Astrocyte (in vitro differentiated cells and primary cell): ENCODE data around the gene ROR1. TPM values are rescaled to one million over a fixed set of nuclear protein-coding genes. Genes with fewer than 3 reads are reported as not detected.

Source experiments
- DNase-seq: peaks from one replicate; pipeline ENCODE4 v3.0.0-alpha.2; 2010; ENCODE audit warnings: low read depth
- FAIRE-seq: peaks from 2 replicates; lab custom pipeline; 2011; peaks lifted over from hg19 to GRCh38; lab: Jason Lieb, UNC
- H2AFZ ChIP-seq: 2 replicates; pipeline ENCODE4 v1.6.0; 2012; ENCODE audit warnings: low read depth, low read length, inconsistent platforms
- H3K27ac ChIP-seq: 2 replicates; pipeline ENCODE4 v1.5.1; 2011; ENCODE audit warnings: low read depth, low read length, inconsistent platforms
- H3K27me3 ChIP-seq: 2 replicates; pipeline ENCODE4 v1.6.0; 2011; ENCODE audit warnings: low read length, inconsistent platforms; ENCODE audit not compliant: insufficient read depth
- H3K36me3 ChIP-seq: 2 replicates; pipeline ENCODE4 v1.5.1; 2011; ENCODE audit warnings: low read length, inconsistent platforms; ENCODE audit not compliant: insufficient read depth
- H3K4me1 ChIP-seq: 2 replicates; pipeline ENCODE4 v1.5.1; 2011; ENCODE audit warnings: low read length, inconsistent platforms; ENCODE audit not compliant: insufficient read depth
- H3K4me2 ChIP-seq: 2 replicates; pipeline ENCODE4 v1.6.0; 2012; ENCODE audit warnings: low read length, inconsistent platforms
- H3K4me3 ChIP-seq: 2 replicates; pipeline ENCODE4 v1.5.1; 2011; ENCODE audit warnings: low read depth, mild to moderate bottlenecking, low read length, inconsistent platforms; ENCODE audit not compliant: insufficient read depth
- H3K79me2 ChIP-seq: 2 replicates; pipeline ENCODE4 v1.6.0; 2012; ENCODE audit warnings: mild to moderate bottlenecking, low read length, inconsistent platforms; ENCODE audit not compliant: insufficient read depth
- H3K9ac ChIP-seq: 2 replicates; pipeline ENCODE4 v1.6.0; 2012; ENCODE audit warnings: mild to moderate bottlenecking, low read length, inconsistent platforms
- H3K9me3 ChIP-seq: 2 replicates; pipeline ENCODE4 v1.5.1; 2012; ENCODE audit warnings: low read depth, mild to moderate bottlenecking, low read length, inconsistent platforms; ENCODE audit not compliant: insufficient read depth
- H4K20me1 ChIP-seq: 2 replicates; pipeline ENCODE4 v1.6.0; 2012; ENCODE audit warnings: low read length, inconsistent platforms; ENCODE audit not compliant: insufficient read depth
- H3K27ac Mint-ChIP-seq: one replicate; pipeline ENCODE4 v1.8.0; 2021; ENCODE audit warnings: mild to moderate bottlenecking, mixed read lengths; ENCODE audit not compliant: unreplicated experiment
- H3K27me3 Mint-ChIP-seq: one replicate; pipeline ENCODE4 v1.8.0; 2021; ENCODE audit warnings: low read depth, mixed read lengths; ENCODE audit not compliant: unreplicated experiment
- H3K36me3 Mint-ChIP-seq: one replicate; pipeline ENCODE4 v1.8.0; 2021; ENCODE audit warnings: low read depth, mixed read lengths; ENCODE audit not compliant: unreplicated experiment
- H3K4me1 Mint-ChIP-seq: one replicate; pipeline ENCODE4 v1.8.0; 2021; ENCODE audit warnings: low read depth, mixed read lengths; ENCODE audit not compliant: unreplicated experiment
- H3K4me3 Mint-ChIP-seq: one replicate; pipeline ENCODE4 v1.8.0; 2021; ENCODE audit warnings: mild to moderate bottlenecking, moderate library complexity, mixed read lengths; ENCODE audit not compliant: unreplicated experiment
- H3K9me3 Mint-ChIP-seq: one replicate; pipeline ENCODE4 v1.8.0; 2021; ENCODE audit warnings: mild to moderate bottlenecking, mixed read lengths; ENCODE audit not compliant: unreplicated experiment
- EZH2 ChIP-seq: IDR thresholded peaks from 2 replicates; pipeline ENCODE4 v1.6.1; 2012; ENCODE audit warnings: mild to moderate bottlenecking, low read length, inconsistent platforms; ENCODE audit not compliant: insufficient read depth
- total RNA-seq: library from RNA; stranded (reverse); gene quantifications from 2 replicates; pipeline ENCODE4 v1.2.1, GENCODE V29; 2021
- TF ChIP-seq, protein P1 (sequence below): IDR thresholded peaks from 2 replicates; pipeline ENCODE4 v1.5.1; 2011; ENCODE audit warnings: low read depth, mild to moderate bottlenecking, inconsistent platforms, low read length, moderate library complexity; ENCODE audit not compliant: insufficient read depth

Gene ROR1
- total RNA-seq, 1 donor from 2014 or later = 38.3 TPM

DNA sequence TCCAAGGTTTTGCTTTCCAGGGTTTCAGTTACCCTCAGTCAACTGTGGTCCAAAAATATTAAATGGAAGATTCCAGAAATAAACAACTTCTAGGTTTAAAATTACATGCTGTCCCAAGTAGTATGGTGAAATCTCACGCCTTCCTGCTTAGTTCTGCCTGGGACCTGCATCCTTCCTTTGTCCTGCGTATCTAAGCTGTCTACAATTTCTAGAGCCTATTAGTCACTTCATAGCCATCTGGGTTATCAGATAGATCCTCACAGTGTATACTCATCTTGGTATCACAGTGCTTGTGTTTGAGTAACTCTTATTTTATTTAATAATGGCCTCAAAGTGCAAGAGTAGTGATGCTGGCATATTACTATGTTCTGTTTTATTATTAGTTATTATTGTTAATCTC lies 157.7 kb downstream of the ROR1 start:
- H2AFZ ChIP-seq = no peak overlapping the region
- no peaks in the 10 kb centered on the region for H4K20me1 ChIP-seq
- Mint-ChIP-seq H3K9me3 (no peaks in the 10 kb centered on the region), H3K27ac (peak overlapping the region; percentile 4), H3K4me3 (no peak overlapping the region), H3K4me1 (peaks cover 29% of the 10 kb centered on the region), H3K36me3 (no peaks in the 10 kb centered on the region), H3K27me3 (no peaks in the 10 kb centered on the region)
- no peaks in the 10 kb centered on the region for H3K4me1 ChIP-seq
- H3K79me2 ChIP-seq = peaks cover 23% of the 10 kb centered on the region
- no peaks in the 10 kb centered on the region for H3K36me3 ChIP-seq
- H3K27ac ChIP-seq = no peak overlapping the region
- TF ChIP-seq, protein P1, sequence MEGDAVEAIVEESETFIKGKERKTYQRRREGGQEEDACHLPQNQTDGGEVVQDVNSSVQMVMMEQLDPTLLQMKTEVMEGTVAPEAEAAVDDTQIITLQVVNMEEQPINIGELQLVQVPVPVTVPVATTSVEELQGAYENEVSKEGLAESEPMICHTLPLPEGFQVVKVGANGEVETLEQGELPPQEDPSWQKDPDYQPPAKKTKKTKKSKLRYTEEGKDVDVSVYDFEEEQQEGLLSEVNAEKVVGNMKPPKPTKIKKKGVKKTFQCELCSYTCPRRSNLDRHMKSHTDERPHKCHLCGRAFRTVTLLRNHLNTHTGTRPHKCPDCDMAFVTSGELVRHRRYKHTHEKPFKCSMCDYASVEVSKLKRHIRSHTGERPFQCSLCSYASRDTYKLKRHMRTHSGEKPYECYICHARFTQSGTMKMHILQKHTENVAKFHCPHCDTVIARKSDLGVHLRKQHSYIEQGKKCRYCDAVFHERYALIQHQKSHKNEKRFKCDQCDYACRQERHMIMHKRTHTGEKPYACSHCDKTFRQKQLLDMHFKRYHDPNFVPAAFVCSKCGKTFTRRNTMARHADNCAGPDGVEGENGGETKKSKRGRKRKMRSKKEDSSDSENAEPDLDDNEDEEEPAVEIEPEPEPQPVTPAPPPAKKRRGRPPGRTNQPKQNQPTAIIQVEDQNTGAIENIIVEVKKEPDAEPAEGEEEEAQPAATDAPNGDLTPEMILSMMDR = no peak
- no peak for TF ChIP-seq EZH2
- DNase-seq (peak; percentile 57), FAIRE-seq (no peak)
- no peak overlapping the region for H3K9ac ChIP-seq
- H3K4me3 ChIP-seq = no peak overlapping the region
- H3K9me3 ChIP-seq = no peaks in the 10 kb centered on the region
- H3K4me2 ChIP-seq = no peak overlapping the region
- H3K27me3 ChIP-seq = no peaks in the 10 kb centered on the region

DNA sequence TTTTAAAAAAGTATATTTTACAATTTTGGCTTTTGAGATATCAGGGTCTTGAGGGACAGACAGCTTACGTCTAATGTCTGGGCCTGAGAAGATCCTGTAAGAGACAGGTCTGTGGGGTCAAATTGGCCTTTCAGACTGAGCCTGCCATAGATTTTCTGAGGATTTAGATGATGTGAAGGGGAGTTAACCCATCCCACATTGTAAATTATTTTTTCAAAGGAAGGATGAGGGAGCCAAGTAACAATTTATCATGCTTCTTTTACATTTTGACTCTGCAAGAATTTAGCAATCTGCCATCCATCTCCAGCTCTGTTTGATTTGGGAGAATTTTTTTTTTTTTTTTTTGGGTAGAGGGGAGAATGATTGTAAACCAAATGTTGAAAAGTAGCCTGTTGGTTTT lies 160.9 kb downstream of the ROR1 start:
- no peak overlapping the region for H2AFZ ChIP-seq
- H4K20me1 ChIP-seq = no peaks in the 10 kb centered on the region
- H3K27me3 Mint-ChIP-seq = no peaks in the 10 kb centered on the region
- H3K9me3 Mint-ChIP-seq = no peaks in the 10 kb centered on the region
- H3K36me3 Mint-ChIP-seq = peaks cover 5% of the 10 kb centered on the region
- H3K9me3 ChIP-seq = no peaks in the 10 kb centered on the region
- DNase-seq (no peak), FAIRE-seq (no peak)
- no peaks in the 10 kb centered on the region for H3K36me3 ChIP-seq
- H3K4me2 ChIP-seq = no peak overlapping the region
- no peak overlapping the region for H3K4me3 ChIP-seq
- H3K4me1 ChIP-seq = no peaks in the 10 kb centered on the region
- TF ChIP-seq EZH2 = no peak
- TF ChIP-seq, protein P1 = no peak
- peaks cover 31% of the 10 kb centered on the region for H3K4me1 Mint-ChIP-seq
- H3K27ac Mint-ChIP-seq = no peak overlapping the region
- peaks cover 15% of the 10 kb centered on the region for H3K79me2 ChIP-seq
- H3K9ac ChIP-seq = no peak overlapping the region
- H3K27me3 ChIP-seq = no peaks in the 10 kb centered on the region
- no peak overlapping the region for H3K4me3 Mint-ChIP-seq
- H3K27ac ChIP-seq = no peak overlapping the region

GRCh38 chr1:63935143-63935542 lies 161.3 kb downstream of the ROR1 start:
- FAIRE-seq = no peak
- Histone ChIP-seq H3K9ac (no peak overlapping the region), H3K27me3 (no peaks in the 10 kb centered on the region), H3K4me1 (no peaks in the 10 kb centered on the region), H3K79me2 (peaks cover 15% of the 10 kb centered on the region), H3K4me2 (no peak overlapping the region), H2AFZ (no peak overlapping the region), H3K36me3 (no peaks in the 10 kb centered on the region), H3K27ac (no peak overlapping the region), H3K9me3 (no peaks in the 10 kb centered on the region), H4K20me1 (no peaks in the 10 kb centered on the region), H3K4me3 (no peak overlapping the region)
- TF ChIP-seq, protein P1 = no peak
- TF ChIP-seq EZH2 = no peak
- H3K27ac Mint-ChIP-seq = peak overlapping the region; percentile 72
- H3K4me3 Mint-ChIP-seq = no peak overlapping the region
- DNase-seq = no peak
- H3K27me3 Mint-ChIP-seq = no peaks in the 10 kb centered on the region
- H3K4me1 Mint-ChIP-seq = peaks cover 31% of the 10 kb centered on the region
- H3K9me3 Mint-ChIP-seq = no peaks in the 10 kb centered on the region
- peaks cover 5% of the 10 kb centered on the region for H3K36me3 Mint-ChIP-seq
